ENCODE measurements around the gene SPOCK1. TPM values are rescaled to one million over a fixed set of nuclear protein-coding genes. Genes with fewer than 3 reads are reported as not detected.

SPOCK1 gene
- total and polyA plus RNA-seq, 12 donors, result 13.7 to 70.3 (median 28.6) TPM

DNA sequence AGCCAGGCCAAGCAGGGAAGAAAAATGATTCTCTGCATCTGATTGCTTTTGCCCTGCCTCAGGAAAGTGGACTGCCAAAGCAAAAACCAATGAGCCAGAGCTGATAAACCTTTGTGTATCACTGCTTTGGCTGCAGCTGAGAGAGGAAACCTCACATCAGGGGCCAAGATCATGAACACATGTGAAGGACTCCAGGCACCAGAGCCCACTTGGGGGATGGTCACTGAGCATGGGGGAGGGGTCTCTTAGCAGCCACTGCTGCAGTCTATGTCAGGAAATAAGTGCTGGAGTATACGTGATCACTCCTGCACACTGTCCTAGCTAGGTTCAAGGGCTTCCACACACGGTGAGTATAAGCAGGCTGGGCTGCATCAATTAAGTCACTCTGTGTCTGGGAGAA, 229.9 kb downstream of the SPOCK1 start:
- H3K27ac ChIP-seq, result peak overlapping the region in 2 of 10 donors; percentile 2 to 14
- ATAC-seq, result peak in 3 of 8 donors; percentile 39 to 68 (median 41)

DNA sequence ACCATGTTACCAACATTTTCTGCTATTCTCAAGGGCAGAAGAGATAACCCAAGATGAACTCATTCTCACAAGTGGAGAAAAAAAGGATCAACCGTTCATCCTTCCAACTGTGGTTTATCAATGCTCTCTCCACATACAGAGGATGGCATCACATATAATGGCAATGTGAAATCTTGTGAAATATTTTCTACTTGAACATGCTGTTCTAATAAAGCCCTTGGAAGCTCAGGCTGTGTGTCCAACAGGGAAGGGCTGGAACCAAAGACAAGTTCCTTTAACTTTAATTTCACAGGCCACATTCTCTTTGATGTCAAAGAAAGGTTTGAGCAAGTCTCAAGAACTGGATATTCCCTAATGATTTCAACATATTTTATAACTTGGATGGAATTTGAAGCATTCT, 230.5 kb downstream of the SPOCK1 start:
- TF ChIP-seq CTCF (IDR thresholded peaks at IDR 0.05), result no peak
- Histone ChIP-seq H3K27me3 (no peaks in the 10 kb centered on the region), H3K4me1 (peaks cover 0 to 38% (median 19%) of the 10 kb centered on the region in 9 donors), H3K9me3 (no peaks in the 10 kb centered on the region), H3K36me3 (no peaks in the 10 kb centered on the region), H3K27ac (no peak overlapping the region), H3K4me3 (no peak overlapping the region)
- ATAC-seq, result peak in 1 of 8 donors; percentile 34
- DNase-seq, result no peak
- WGBS, 2 donors, result 69% methylated on average over 1 of the region's 1 CpG
- intact Hi-C loops (cut with DNase I), result no loop called here

More for the DNA sequence above, 229.9 kb downstream of the SPOCK1 start:
- H3K4me1 ChIP-seq, result peaks cover 0 to 32% (median 16%) of the 10 kb centered on the region in 9 donors
- no peak overlapping the region for H3K4me3 ChIP-seq
- H3K27me3 ChIP-seq, result no peaks in the 10 kb centered on the region
- H3K36me3 ChIP-seq, result no peaks in the 10 kb centered on the region
- WGBS, 2 donors, result 13 to 39% methylated on average over 2 of the region's 2 CpGs
- no peak for DNase-seq
- no peaks in the 10 kb centered on the region for H3K9me3 ChIP-seq
- intact Hi-C loops (cut with DNase I), result no loop called here
- TF ChIP-seq CTCF (IDR thresholded peaks at IDR 0.05), result no peak

DNA sequence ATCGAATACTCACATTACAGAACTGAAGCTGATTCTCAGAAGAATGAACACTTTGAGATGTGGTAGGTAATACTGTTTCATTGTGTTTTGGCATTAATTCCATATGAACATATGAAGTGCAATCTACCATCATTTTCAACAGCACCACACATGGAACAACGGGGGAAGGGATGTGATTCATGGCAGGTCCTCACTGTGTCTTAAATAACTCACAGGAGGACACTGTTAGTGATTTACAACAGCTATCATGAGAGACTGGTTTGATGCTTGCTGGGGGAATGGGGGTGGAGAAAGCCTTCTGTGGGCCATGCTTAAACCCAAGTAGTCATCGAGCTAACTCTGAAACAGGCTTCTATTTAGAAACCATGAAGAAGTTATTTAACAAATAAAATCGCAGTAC, 232.9 kb downstream of the SPOCK1 start:
- H3K36me3 ChIP-seq, result no peaks in the 10 kb centered on the region
- intact Hi-C loops (cut with DNase I), result no loop called here
- TF ChIP-seq CTCF (IDR thresholded peaks at IDR 0.05), result no peak
- DNase-seq (no peak), ATAC-seq (no peak)
- no peak overlapping the region for H3K27ac ChIP-seq
- 87 to 89% methylated on average over 4 of the region's 4 CpGs for WGBS, 2 donors
- no peaks in the 10 kb centered on the region for H3K9me3 ChIP-seq
- H3K4me1 ChIP-seq, result peaks cover 0 to 43% (median 19%) of the 10 kb centered on the region in 9 donors
- no peak overlapping the region for H3K4me3 ChIP-seq
- H3K27me3 ChIP-seq, result no peaks in the 10 kb centered on the region

DNA sequence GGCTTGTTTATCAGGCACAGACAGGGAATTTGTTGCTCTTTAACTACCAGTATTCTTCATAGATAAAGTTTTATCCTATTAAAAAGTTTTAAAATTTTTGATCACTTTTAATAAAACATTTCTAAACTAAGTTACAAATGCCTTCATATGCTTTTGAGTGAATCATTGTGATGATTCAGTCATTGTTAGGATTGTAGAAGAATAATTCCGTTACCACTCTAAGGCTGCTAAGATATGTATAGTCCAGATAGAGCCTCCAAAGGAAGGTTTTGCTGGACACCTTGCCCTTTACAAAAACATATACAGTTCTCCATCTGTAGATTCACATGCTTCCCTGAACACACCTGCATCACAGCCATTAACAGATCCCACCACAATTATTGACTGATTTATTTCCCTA, 233.7 kb downstream of the SPOCK1 start:
- no peak for DNase-seq
- no peak overlapping the region for H3K4me3 ChIP-seq

More for the DNA sequence above, 233.7 kb downstream of the SPOCK1 start:
- intact Hi-C loops (cut with DNase I), result no loop called here
- ATAC-seq, result no peak
- Histone ChIP-seq H3K36me3 (no peaks in the 10 kb centered on the region), H3K27me3 (no peaks in the 10 kb centered on the region), H3K4me1 (peaks cover 0 to 43% (median 19%) of the 10 kb centered on the region in 9 donors), H3K27ac (no peak overlapping the region), H3K9me3 (no peaks in the 10 kb centered on the region)
- WGBS, 2 donors, result 89 to 91% methylated on average over 1 of the region's 1 CpG
- no peak for TF ChIP-seq CTCF (IDR thresholded peaks at IDR 0.05)
